ENCODE results near the gene KRTAP26-1.

DNA sequence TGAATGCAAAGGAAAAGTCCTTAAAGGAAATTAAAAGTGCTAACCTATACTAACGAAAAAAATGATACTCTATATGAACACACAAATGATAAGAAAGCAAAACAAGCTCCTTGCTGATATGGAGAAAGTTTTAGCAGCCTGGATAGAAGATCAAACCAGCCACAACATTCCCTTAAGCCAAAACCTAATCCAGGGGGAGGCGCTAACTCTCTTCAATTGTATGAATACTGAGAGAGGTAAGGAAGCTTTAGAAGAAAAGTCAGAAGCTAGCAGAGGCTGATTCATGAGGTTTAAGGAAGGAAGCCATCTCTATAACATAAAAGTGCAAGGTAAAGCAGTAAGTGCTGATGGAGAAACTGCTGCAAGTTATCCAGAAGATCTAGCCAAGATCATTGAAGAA lies 24.9 kb upstream of the KRTAP26-1 start:
- TF ChIP-seq, protein P1, sequence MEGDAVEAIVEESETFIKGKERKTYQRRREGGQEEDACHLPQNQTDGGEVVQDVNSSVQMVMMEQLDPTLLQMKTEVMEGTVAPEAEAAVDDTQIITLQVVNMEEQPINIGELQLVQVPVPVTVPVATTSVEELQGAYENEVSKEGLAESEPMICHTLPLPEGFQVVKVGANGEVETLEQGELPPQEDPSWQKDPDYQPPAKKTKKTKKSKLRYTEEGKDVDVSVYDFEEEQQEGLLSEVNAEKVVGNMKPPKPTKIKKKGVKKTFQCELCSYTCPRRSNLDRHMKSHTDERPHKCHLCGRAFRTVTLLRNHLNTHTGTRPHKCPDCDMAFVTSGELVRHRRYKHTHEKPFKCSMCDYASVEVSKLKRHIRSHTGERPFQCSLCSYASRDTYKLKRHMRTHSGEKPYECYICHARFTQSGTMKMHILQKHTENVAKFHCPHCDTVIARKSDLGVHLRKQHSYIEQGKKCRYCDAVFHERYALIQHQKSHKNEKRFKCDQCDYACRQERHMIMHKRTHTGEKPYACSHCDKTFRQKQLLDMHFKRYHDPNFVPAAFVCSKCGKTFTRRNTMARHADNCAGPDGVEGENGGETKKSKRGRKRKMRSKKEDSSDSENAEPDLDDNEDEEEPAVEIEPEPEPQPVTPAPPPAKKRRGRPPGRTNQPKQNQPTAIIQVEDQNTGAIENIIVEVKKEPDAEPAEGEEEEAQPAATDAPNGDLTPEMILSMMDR (IDR thresholded peaks at IDR 0.05): no peak
- TF ChIP-seq POLR2A (IDR thresholded peaks at IDR 0.05): no peak
